ENCODE results near the gene NECTIN1.
A peak's percentile ranks its signal among the peaks of the same experiment; 100 is the strongest.

Gene NECTIN1

GRCh38 chr11:119704849-119705248, 24.2 kb downstream of the NECTIN1 start:
- H4K8ac ChIP-seq (ENCODE audit: low read depth, low read length), result no peak overlapping the region
- H3K18ac ChIP-seq (ENCODE audit: low read length), result no peak overlapping the region
- no peak overlapping the region for H3K27ac ChIP-seq (ENCODE audit: low read depth, low read length)
- no peak overlapping the region for H3K4ac ChIP-seq (ENCODE audit: low read depth, low read length)
- no peak overlapping the region for H3K9ac ChIP-seq (ENCODE audit: low read length)
- no peak overlapping the region for H2BK12ac ChIP-seq (ENCODE audit: low read length)
- H3K14ac ChIP-seq (ENCODE audit: low read length), result no peak overlapping the region
- no peak overlapping the region for H2AK5ac ChIP-seq (ENCODE audit: low read length)
- H3K36me3 ChIP-seq (ENCODE audit: control insufficient read depth in 1 of 2, insufficient read depth in 2 of 2, low read length in 2 of 2), result peaks cover 0 to 2% of the 10 kb centered on the region in 2 experiments
- peaks cover 0 to 2% of the 10 kb centered on the region in 2 experiments for H3K4me1 ChIP-seq (ENCODE audit: control insufficient read depth in 1 of 2, insufficient read depth in 2 of 2, low read length in 2 of 2)
- no peak overlapping the region for H4K12ac ChIP-seq (ENCODE audit: low read depth, low read length)
- no CpG with 5 or more reads among the region's 2 CpGs for WGBS (ENCODE audit: extremely low coverage, insufficient coverage, insufficient read length)
- no peak overlapping the region for H3K23ac ChIP-seq (ENCODE audit: low read length)
- no peak overlapping the region for H2BK120ac ChIP-seq (ENCODE audit: insufficient read depth, low read length, poor library complexity)
- no peaks in the 10 kb centered on the region for H3K27me3 ChIP-seq (ENCODE audit: insufficient read depth, low read length)
- no peak overlapping the region for H3K4me3 ChIP-seq (ENCODE audit: low read depth, low read length)
- H3K9me3 ChIP-seq (ENCODE audit: insufficient read depth, low read depth, low read length), result no peaks in the 10 kb centered on the region
- no peak overlapping the region for H2AFZ ChIP-seq (ENCODE audit: insufficient read depth, low read length, poor library complexity)
- H3K4me2 ChIP-seq (ENCODE audit: low read length), result no peak overlapping the region
- no peak for DNase-seq
- H2BK5ac ChIP-seq (ENCODE audit: low read depth, low read length, poor library complexity), result no peak overlapping the region
- H4K91ac ChIP-seq (ENCODE audit: low read depth, low read length), result no peak overlapping the region
- H3K79me2 ChIP-seq (ENCODE audit: control insufficient read depth, insufficient read depth, low read length, poor library complexity), result no peaks in the 10 kb centered on the region
- H3K79me1 ChIP-seq (ENCODE audit: low read length), result no peaks in the 10 kb centered on the region

- no peak overlapping the region for H2BK120ac ChIP-seq (ENCODE audit: insufficient read depth, low read length, poor library complexity)
- no peak overlapping the region for H3K4me3 ChIP-seq (ENCODE audit: low read depth, low read length)
- H2BK5ac ChIP-seq (ENCODE audit: low read depth, low read length, poor library complexity), result no peak overlapping the region
- peak overlapping the region; percentile 10 for H3K4ac ChIP-seq (ENCODE audit: low read depth, low read length)
- H4K8ac ChIP-seq (ENCODE audit: low read depth, low read length), result no peak overlapping the region
- H3K36me3 ChIP-seq (ENCODE audit: control insufficient read depth in 1 of 2, insufficient read depth in 2 of 2, low read length in 2 of 2), result peaks cover 0 to 2% of the 10 kb centered on the region in 2 experiments
- no peak overlapping the region for H4K12ac ChIP-seq (ENCODE audit: low read depth, low read length)
- H3K9ac ChIP-seq (ENCODE audit: low read length), result no peak overlapping the region
- H3K18ac ChIP-seq (ENCODE audit: low read length), result no peak overlapping the region
- no peak overlapping the region for H3K14ac ChIP-seq (ENCODE audit: low read length)
- H3K23ac ChIP-seq (ENCODE audit: low read length), result no peak overlapping the region
- peak; percentile 20 to 49 for DNase-seq
- peaks cover under 1% of the 10 kb centered on the region for H3K79me1 ChIP-seq (ENCODE audit: low read length)
- no peak overlapping the region for H2AFZ ChIP-seq (ENCODE audit: insufficient read depth, low read length, poor library complexity)
- H2BK12ac ChIP-seq (ENCODE audit: low read length), result no peak overlapping the region
- WGBS (ENCODE audit: extremely low coverage, insufficient coverage, insufficient read length), result no CpG with 5 or more reads among the region's 15 CpGs
- no peak overlapping the region for H3K27ac ChIP-seq (ENCODE audit: low read depth, low read length)
- no peaks in the 10 kb centered on the region for H3K9me3 ChIP-seq (ENCODE audit: insufficient read depth, low read depth, low read length)
- no peak overlapping the region for H3K4me2 ChIP-seq (ENCODE audit: low read length)
- no peak overlapping the region for H2AK5ac ChIP-seq (ENCODE audit: low read length)
- no peaks in the 10 kb centered on the region for H3K27me3 ChIP-seq (ENCODE audit: insufficient read depth, low read length)
- H3K79me2 ChIP-seq (ENCODE audit: control insufficient read depth, insufficient read depth, low read length, poor library complexity), result peaks cover 1% of the 10 kb centered on the region
- H4K91ac ChIP-seq (ENCODE audit: low read depth, low read length), result no peak overlapping the region
- H3K4me1 ChIP-seq (ENCODE audit: control insufficient read depth in 1 of 2, insufficient read depth in 2 of 2, low read length in 2 of 2), result peaks cover under 1 to 2% of the 10 kb centered on the region in 2 experiments
Measured at GRCh38 chr11:119701591-119702549, 27.1 kb downstream of the NECTIN1 start.

DNA sequence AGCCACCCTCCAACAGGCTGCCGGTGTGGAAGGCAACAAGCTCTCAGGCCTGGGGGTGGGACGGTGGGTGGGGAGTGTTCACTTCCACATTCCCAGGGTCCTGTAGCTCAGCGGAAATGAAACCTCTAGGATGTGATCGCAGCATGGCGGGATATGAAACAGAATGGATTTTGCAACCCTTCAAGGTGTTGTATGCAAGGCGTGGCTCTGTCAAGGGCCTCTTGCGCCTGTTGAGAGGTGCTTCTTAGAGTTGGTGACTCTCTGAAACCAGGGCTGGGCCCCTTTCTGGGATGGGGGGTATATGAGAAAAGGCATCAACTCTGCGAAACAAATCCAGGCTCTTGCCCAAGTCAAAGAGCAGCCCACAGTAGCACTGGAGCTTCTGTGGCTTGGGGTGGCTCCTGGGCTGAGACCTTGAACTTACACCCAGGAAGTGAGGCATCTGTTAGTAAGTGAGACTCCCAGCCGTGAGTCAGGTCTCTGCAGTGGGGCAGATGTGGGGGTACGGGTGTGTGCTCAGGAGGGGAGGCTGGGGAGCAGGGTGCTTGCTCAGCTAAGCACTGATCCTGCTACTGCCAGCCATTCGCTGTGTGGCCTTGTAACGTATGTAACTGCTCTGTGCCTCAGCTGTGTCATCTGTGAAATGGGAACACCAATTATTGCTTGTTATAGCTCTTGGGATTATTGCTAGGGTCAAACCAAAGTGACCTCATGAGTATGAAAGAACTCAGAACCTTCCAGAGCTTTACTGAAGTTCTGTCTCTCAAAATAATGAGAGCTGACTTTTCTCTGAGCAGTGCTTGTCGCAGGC, 28.3 kb downstream of the NECTIN1 start:
- Histone ChIP-seq H3K4me2 (ENCODE audit: low read length) (no peak overlapping the region), H3K27ac (ENCODE audit: low read depth, low read length) (no peak overlapping the region), H3K79me2 (ENCODE audit: control insufficient read depth, insufficient read depth, low read length, poor library complexity) (peaks cover 1% of the 10 kb centered on the region), H2AK5ac (ENCODE audit: low read length) (no peak overlapping the region), H3K18ac (ENCODE audit: low read length) (no peak overlapping the region), H3K27me3 (ENCODE audit: insufficient read depth, low read length) (no peaks in the 10 kb centered on the region), H2BK120ac (ENCODE audit: insufficient read depth, low read length, poor library complexity) (no peak overlapping the region), H3K4me1 (ENCODE audit: control insufficient read depth in 1 of 2, insufficient read depth in 2 of 2, low read length in 2 of 2) (peaks cover 10 to 11% of the 10 kb centered on the region in 2 experiments), H3K79me1 (ENCODE audit: low read length) (peaks cover 8% of the 10 kb centered on the region), H4K91ac (ENCODE audit: low read depth, low read length) (no peak overlapping the region), H4K12ac (ENCODE audit: low read depth, low read length) (no peak overlapping the region), H3K23ac (ENCODE audit: low read length) (no peak overlapping the region), H2BK12ac (ENCODE audit: low read length) (no peak overlapping the region), H3K14ac (ENCODE audit: low read length) (no peak overlapping the region), H3K4me3 (ENCODE audit: low read depth, low read length) (no peak overlapping the region), H3K9me3 (ENCODE audit: insufficient read depth, low read depth, low read length) (no peaks in the 10 kb centered on the region), H3K9ac (ENCODE audit: low read length) (no peak overlapping the region), H2AFZ (ENCODE audit: insufficient read depth, low read length, poor library complexity) (no peak overlapping the region), H3K4ac (ENCODE audit: low read depth, low read length) (no peak overlapping the region), H4K8ac (ENCODE audit: low read depth, low read length) (no peak overlapping the region), H2BK5ac (ENCODE audit: low read depth, low read length, poor library complexity) (no peak overlapping the region), H3K36me3 (ENCODE audit: control insufficient read depth in 1 of 2, insufficient read depth in 2 of 2, low read length in 2 of 2) (peaks cover 0 to 2% of the 10 kb centered on the region in 2 experiments)
- WGBS (ENCODE audit: extremely low coverage, insufficient coverage, insufficient read length), result no CpG with 5 or more reads among the region's 13 CpGs
- no peak for DNase-seq

DNA sequence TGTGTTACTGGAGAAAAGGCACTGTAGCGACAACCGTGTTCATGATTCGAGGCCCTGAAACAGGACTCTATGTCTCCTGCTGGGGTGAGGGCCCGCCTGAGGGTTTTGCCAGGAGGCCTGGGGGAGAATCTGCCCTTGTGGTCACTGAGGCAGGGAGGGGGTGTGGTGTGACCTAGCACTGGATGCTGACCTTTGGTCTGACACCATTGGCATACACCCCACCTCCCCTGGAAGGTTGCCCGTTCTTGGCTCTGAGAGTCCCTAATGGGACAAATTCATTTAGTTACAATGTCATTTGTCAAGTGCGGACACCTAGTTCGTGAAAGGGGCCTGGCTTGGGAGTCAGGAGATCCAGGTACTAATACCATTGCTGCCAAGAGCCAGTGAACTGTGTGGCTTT, 29.0 kb downstream of the NECTIN1 start:
- no peak overlapping the region for H3K4ac ChIP-seq (ENCODE audit: low read depth, low read length)
- no peak overlapping the region for H4K12ac ChIP-seq (ENCODE audit: low read depth, low read length)
- H3K23ac ChIP-seq (ENCODE audit: low read length), result no peak overlapping the region
- H2BK12ac ChIP-seq (ENCODE audit: low read length), result no peak overlapping the region
- no peak overlapping the region for H2BK5ac ChIP-seq (ENCODE audit: low read depth, low read length, poor library complexity)
- H2AFZ ChIP-seq (ENCODE audit: insufficient read depth, low read length, poor library complexity), result no peak overlapping the region
- H3K79me2 ChIP-seq (ENCODE audit: control insufficient read depth, insufficient read depth, low read length, poor library complexity), result peaks cover 3% of the 10 kb centered on the region
- H3K4me3 ChIP-seq (ENCODE audit: low read depth, low read length), result no peak overlapping the region
- peaks cover 0 to 2% of the 10 kb centered on the region in 2 experiments for H3K36me3 ChIP-seq (ENCODE audit: control insufficient read depth in 1 of 2, insufficient read depth in 2 of 2, low read length in 2 of 2)
- H3K27ac ChIP-seq (ENCODE audit: low read depth, low read length), result no peak overlapping the region
- H3K4me2 ChIP-seq (ENCODE audit: low read length), result no peak overlapping the region
- no peak for DNase-seq
- no peak overlapping the region for H3K18ac ChIP-seq (ENCODE audit: low read length)
- no peaks in the 10 kb centered on the region for H3K9me3 ChIP-seq (ENCODE audit: insufficient read depth, low read depth, low read length)
- H3K9ac ChIP-seq (ENCODE audit: low read length), result no peak overlapping the region
- H3K79me1 ChIP-seq (ENCODE audit: low read length), result peaks cover 13% of the 10 kb centered on the region
- H2AK5ac ChIP-seq (ENCODE audit: low read length), result no peak overlapping the region
- WGBS (ENCODE audit: extremely low coverage, insufficient coverage, insufficient read length), result no CpG with 5 or more reads among the region's 7 CpGs
- peaks cover 12 to 14% of the 10 kb centered on the region in 2 experiments for H3K4me1 ChIP-seq (ENCODE audit: control insufficient read depth in 1 of 2, insufficient read depth in 2 of 2, low read length in 2 of 2)
- H4K91ac ChIP-seq (ENCODE audit: low read depth, low read length), result no peak overlapping the region
- no peaks in the 10 kb centered on the region for H3K27me3 ChIP-seq (ENCODE audit: insufficient read depth, low read length)
- H2BK120ac ChIP-seq (ENCODE audit: insufficient read depth, low read length, poor library complexity), result no peak overlapping the region
- H4K8ac ChIP-seq (ENCODE audit: low read depth, low read length), result no peak overlapping the region
- H3K14ac ChIP-seq (ENCODE audit: low read length), result no peak overlapping the region

Measured in trophoblast cell (in vitro differentiated cells and primary cell).